Peyer's patch (tissue), 4 donors: ENCODE measurements around the gene PLPP4.

Experiments
- CTCF ChIP-seq, 6 experiments: fragments of 450-650 bp in 4 of 6; fragments of 200-600 bp in 2 of 6; sonication (generic) in 1 of 6; IDR thresholded peaks; one replicate each; pipeline ENCODE4 v1.5.1; 2017 to 2019; ENCODE audit warnings: antibody characterized with exemption in 6 of 6, mild to moderate bottlenecking in 3 of 6, moderate library complexity in 1 of 6
- POLR2A ChIP-seq, 2 donors: fragments of 450-650 bp; IDR thresholded peaks; one replicate each; pipeline ENCODE4 v1.5.1; 2017; ENCODE audit warnings: antibody characterized with exemption in 2 of 2, mild to moderate bottlenecking in 2 of 2, moderate library complexity in 2 of 2

- TF ChIP-seq CTCF (IDR thresholded peaks at IDR 0.05) (no peak), POLR2A (IDR thresholded peaks at IDR 0.05) (no peak)
These were observed 70.7 kb downstream of the PLPP4 start for GRCh38 chr10:120527691-120528090.
